GM23338 (cell line): Measurements from ENCODE around the gene WFS1.

Experiments used
- CREB1 ChIP-seq: fragments of 250-450 bp; sonication (Bioruptor Pico); IDR thresholded peaks from 2 replicates; pipeline ENCODE4 v1.5.0; 2020; ENCODE audit warnings: low read depth, mild to moderate bottlenecking, moderate library complexity
- CTCF ChIP-seq, 2 experiments: fragments of 200-600 bp in 1 of 2; sonication (generic) in 1 of 2; conservative IDR thresholded peaks; 2 replicates each; pipeline versions ENCODE4 v1.5.1 to v1.6.1; 2016 to 2017; ENCODE audit warnings: antibody characterized with exemption in 2 of 2, low read depth in 2 of 2, mild to moderate bottlenecking in 2 of 2, moderate library complexity in 1 of 2
- EZH2 ChIP-seq: fragments of 200-600 bp; sonication (generic); IDR thresholded peaks from one replicate; pipeline ENCODE4 v1.8.0; 2017; ENCODE audit warnings: antibody characterized with exemption, mild to moderate bottlenecking, low read depth; ENCODE audit not compliant: unreplicated experiment
- EZH2phosphoT487 ChIP-seq: fragments of 200-600 bp; sonication (generic); IDR thresholded peaks from one replicate; pipeline ENCODE4 v1.8.1; 2018; ENCODE audit warnings: antibody characterized with exemption; ENCODE audit not compliant: unreplicated experiment
- JUNB ChIP-seq: IDR thresholded peaks from one replicate; pipeline ENCODE4 v1.6.1; 2016; ENCODE audit warnings: antibody characterized with exemption; ENCODE audit not compliant: unreplicated experiment
- NANOG ChIP-seq: IDR thresholded peaks from 2 replicates; pipeline ENCODE4 v1.6.1; 2016; ENCODE audit warnings: antibody characterized with exemption, borderline replicate concordance
- POLR2AphosphoS5 ChIP-seq: IDR thresholded peaks from 2 replicates; pipeline ENCODE4 v1.6.1; 2016; ENCODE audit warnings: antibody characterized with exemption, low read depth
- REST ChIP-seq: IDR thresholded peaks from one replicate; pipeline ENCODE4 v1.6.1; 2018; ENCODE audit warnings: antibody characterized with exemption; ENCODE audit not compliant: unreplicated experiment
- STAT1 ChIP-seq: IDR thresholded peaks from one replicate; pipeline ENCODE4 v1.6.1; 2016; ENCODE audit warnings: antibody characterized with exemption; ENCODE audit not compliant: unreplicated experiment
- ZNF114 ChIP-seq: fragments of 250-450 bp; sonication (Bioruptor Pico); IDR thresholded peaks from 2 replicates; pipeline ENCODE4 v1.5.0; 2020; ENCODE audit warnings: mild to moderate bottlenecking, moderate library complexity
- ZNF331 ChIP-seq: fragments of 250-450 bp; sonication (Bioruptor Pico); IDR thresholded peaks from 2 replicates; pipeline ENCODE4 v1.5.0; 2020; ENCODE audit warnings: low read depth, mild to moderate bottlenecking, moderate library complexity

GRCh38 chr4:6342530-6343293 lies 73.1 kb downstream of the WFS1 start:
- TF ChIP-seq POLR2AphosphoS5 (no peak), CTCF (conservative IDR thresholded peaks at IDR 0.05; ENCODE audit: low read depth in 2 of 2) (no peak), EZH2 (no peak), REST (no peak), EZH2phosphoT487 (no peak), ZNF114 (CRISPR knock-in tag) (no peak), STAT1 (no peak), CREB1 (CRISPR knock-in tag) (no peak), JUNB (no peak), NANOG (no peak), ZNF331 (CRISPR knock-in tag) (no peak)
